GM12891 (cell line): Measurements from ENCODE around the gene LRRC36.

Source experiments
- DNase-seq: peaks from one replicate; pipeline ENCODE4 v3.0.0; 2011; ENCODE audit warnings: low spot score; ENCODE audit not compliant: insufficient read length
- FAIRE-seq: peaks from 2 replicates; lab custom pipeline; 2011; peaks lifted over from hg19 to GRCh38; lab: Jason Lieb, UNC
- PAX5 ChIP-seq: IDR thresholded peaks from 2 replicates; pipeline ENCODE4 v1.6.1; 2011; ENCODE audit warnings: low read length, moderate library complexity, mild to moderate bottlenecking; ENCODE audit not compliant: insufficient read depth, severe bottlenecking
- POLR2A ChIP-seq: IDR thresholded peaks from 2 replicates; pipeline ENCODE4 v1.6.1; 2011; ENCODE audit warnings: low read depth, low read length, control low read depth
- POLR2AphosphoS5 ChIP-seq: IDR thresholded peaks from 2 replicates; pipeline ENCODE4 v1.6.1; 2011; ENCODE audit warnings: low read depth, low read length, control low read depth
- POU2F2 ChIP-seq: IDR thresholded peaks from 2 replicates; pipeline ENCODE4 v1.6.1; 2011; ENCODE audit warnings: low read depth, mild to moderate bottlenecking, control low read depth, low read length, moderate library complexity
- SPI1 ChIP-seq: IDR thresholded peaks from 2 replicates; pipeline ENCODE4 v1.6.1; 2011; ENCODE audit warnings: low read depth, low read length, control low read depth
- TAF1 ChIP-seq: IDR thresholded peaks from 2 replicates; pipeline ENCODE4 v1.6.1; 2011; ENCODE audit warnings: low read depth, low read length, control low read depth

Gene LRRC36

GRCh38 chr16:67291461-67291860, 35.2 kb upstream of the LRRC36 start:
- TF ChIP-seq PAX5 (no peak), POLR2AphosphoS5 (no peak), SPI1 (no peak), POU2F2 (no peak), POLR2A (no peak), TAF1 (no peak)
- DNase-seq (no peak), FAIRE-seq (no peak)

- FAIRE-seq (no peak), DNase-seq (no peak)
- TF ChIP-seq SPI1 (no peak), PAX5 (no peak), TAF1 (no peak), POLR2AphosphoS5 (no peak), POLR2A (no peak), POU2F2 (no peak)
These were observed 32.4 kb upstream of the LRRC36 start for GRCh38 chr16:67294171-67294757.

- no peak for FAIRE-seq
These were observed 31.7 kb upstream of the LRRC36 start for GRCh38 chr16:67294938-67295361.

GRCh38 chr16:67296420-67296819, 30.2 kb upstream of the LRRC36 start:
- no peak for DNase-seq
- FAIRE-seq, result no peak
- TF ChIP-seq PAX5, result no peak
- TF ChIP-seq POLR2AphosphoS5, result no peak
- TF ChIP-seq POU2F2, result no peak
- TF ChIP-seq POLR2A, result no peak
- TF ChIP-seq SPI1, result no peak
- no peak for TF ChIP-seq TAF1

More at GRCh38 chr16:67294938-67295361, 31.7 kb upstream of the LRRC36 start:
- no peak for DNase-seq
- TF ChIP-seq SPI1 (no peak), POU2F2 (no peak), PAX5 (no peak), POLR2AphosphoS5 (no peak), TAF1 (no peak), POLR2A (no peak)

GRCh38 chr16:67298277-67298676, 28.3 kb upstream of the LRRC36 start:
- no peak for FAIRE-seq
- no peak for DNase-seq
- TF ChIP-seq POLR2A, result no peak
- TF ChIP-seq POLR2AphosphoS5, result no peak

GRCh38 chr16:67299269-67299668, 27.3 kb upstream of the LRRC36 start:
- no peak for FAIRE-seq
- no peak for DNase-seq

GRCh38 chr16:67301080-67301782, 25.4 kb upstream of the LRRC36 start:
- FAIRE-seq (no peak), DNase-seq (no peak)
- TF ChIP-seq POU2F2 (no peak), POLR2A (no peak), PAX5 (no peak), SPI1 (no peak), TAF1 (no peak), POLR2AphosphoS5 (no peak)

More at GRCh38 chr16:67299269-67299668, 27.3 kb upstream of the LRRC36 start:
- no peak for TF ChIP-seq TAF1
- no peak for TF ChIP-seq POLR2AphosphoS5
- no peak for TF ChIP-seq SPI1
- no peak for TF ChIP-seq POU2F2
- TF ChIP-seq POLR2A, result no peak
- TF ChIP-seq PAX5, result no peak

- FAIRE-seq (no peak), DNase-seq (no peak)
- TF ChIP-seq TAF1 (no peak), POU2F2 (no peak), PAX5 (no peak), POLR2AphosphoS5 (no peak), SPI1 (no peak), POLR2A (no peak)
These were observed 24.5 kb upstream of the LRRC36 start for GRCh38 chr16:67302076-67302475.

- DNase-seq (no peak), FAIRE-seq (no peak)
- TF ChIP-seq PAX5 (no peak), SPI1 (no peak), POU2F2 (no peak), TAF1 (no peak), POLR2A (no peak), POLR2AphosphoS5 (no peak)
These were observed 23.6 kb upstream of the LRRC36 start for GRCh38 chr16:67302970-67303369.

- FAIRE-seq, result no peak
- no peak for TF ChIP-seq POLR2A
- no peak for TF ChIP-seq POU2F2
- no peak for TF ChIP-seq TAF1
- no peak for TF ChIP-seq POLR2AphosphoS5
- no peak for TF ChIP-seq SPI1
- no peak for TF ChIP-seq PAX5
- DNase-seq, result no peak
These were observed 22.6 kb upstream of the LRRC36 start for GRCh38 chr16:67304020-67304419.
